T47D (cell line): ENCODE data around the gene IDS.

ENCODE experiments used
- DNase-seq, 2 experiments: peaks; one replicate each; pipeline versions ENCODE4 v3.0.0 to v3.0.0-alpha.2; 2011 to 2012; ENCODE audit warnings: low read depth in 1 of 2, low spot score in 1 of 2
- JUND ChIP-seq: IDR thresholded peaks from 2 replicates; pipeline ENCODE4 v1.6.1; 2012; ENCODE audit warnings: low read depth
- in situ Hi-C: cut with HindIII; loops from 2 replicates; pipeline ENCODE4 v1.10.0; 2016; ENCODE audit warnings: low sequenced_read_pairs, low pct_unique_long_range_greater_than_20kb

IDS gene

GRCh38 chrX:149453906-149454822, 50.9 kb downstream of the IDS start:
- no peak for DNase-seq
- in situ Hi-C loops, result no loop called here
- no peak for TF ChIP-seq JUND

GRCh38 chrX:149453030-149453429, 52.1 kb downstream of the IDS start:
- in situ Hi-C loops, result no loop called here
- no peak for TF ChIP-seq JUND
- DNase-seq, result no peak

- DNase-seq, result no peak
- TF ChIP-seq JUND, result no peak
- in situ Hi-C loops, result no loop called here
Observed at GRCh38 chrX:149433451-149433850, 71.7 kb downstream of the IDS start.

DNA sequence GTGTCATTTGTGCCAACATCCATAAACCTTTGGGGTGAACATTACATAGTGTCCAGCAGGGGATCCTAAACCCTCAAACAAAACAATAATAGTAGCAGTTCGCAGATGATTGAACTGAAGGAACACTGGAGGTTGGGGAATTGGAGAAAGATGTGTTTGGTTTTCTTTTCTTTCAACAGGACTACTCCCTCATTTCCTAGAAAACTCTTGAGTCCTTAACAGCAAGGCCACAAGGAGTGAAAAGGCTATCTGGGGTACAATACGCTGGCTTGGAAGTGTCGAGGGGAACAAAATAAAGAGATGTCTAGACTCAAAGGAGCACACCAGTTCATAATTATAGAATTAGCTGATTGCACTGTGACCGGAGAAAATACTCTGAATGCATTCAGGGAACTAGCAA, 72.1 kb downstream of the IDS start:
- in situ Hi-C loops, result no loop called here
- no peak for DNase-seq
- TF ChIP-seq JUND, result no peak
